Endothelial cell (in vitro differentiated cells): ENCODE measurements around the gene RPL31. TPM values are rescaled to one million over a fixed set of nuclear protein-coding genes. Genes with fewer than 3 reads are reported as not detected.

ENCODE experiments used
- DNase-seq: peaks from one replicate; pipeline ENCODE4 v3.0.0; 2021; ENCODE audit warnings: low spot score
- H3K27ac Mint-ChIP-seq: one replicate; pipeline ENCODE4 v1.8.0; 2021; ENCODE audit warnings: mixed read lengths, inconsistent platforms; ENCODE audit not compliant: unreplicated experiment
- H3K27me3 Mint-ChIP-seq: one replicate; pipeline ENCODE4 v1.8.0; 2021; ENCODE audit warnings: mild to moderate bottlenecking, moderate library complexity, mixed read lengths, inconsistent platforms; ENCODE audit not compliant: unreplicated experiment
- H3K36me3 Mint-ChIP-seq: one replicate; pipeline ENCODE4 v1.8.0; 2021; ENCODE audit warnings: mild to moderate bottlenecking, low read depth, mixed read lengths, inconsistent platforms; ENCODE audit not compliant: unreplicated experiment
- H3K4me1 Mint-ChIP-seq: one replicate; pipeline ENCODE4 v1.8.0; 2021; ENCODE audit warnings: mild to moderate bottlenecking, mixed read lengths, inconsistent platforms; ENCODE audit not compliant: unreplicated experiment
- H3K4me3 Mint-ChIP-seq: one replicate; pipeline ENCODE4 v1.8.0; 2021; ENCODE audit warnings: mild to moderate bottlenecking, mixed read lengths, inconsistent platforms; ENCODE audit not compliant: unreplicated experiment
- H3K9me3 Mint-ChIP-seq: one replicate; pipeline ENCODE4 v1.8.0; 2021; ENCODE audit warnings: mixed read lengths, inconsistent platforms; ENCODE audit not compliant: unreplicated experiment
- total RNA-seq: library from RNA; stranded (reverse); fragmentation: NEBNext Ultra II Directional; extraction: Animal tissue kit (Norgen Biotek cat#: 25700); gene quantifications from one replicate; pipeline ENCODE4 v1.2.1, GENCODE V29; 2021; ENCODE audit not compliant: unreplicated experiment
- TF ChIP-seq, protein P1 (sequence below): fragments of 200-600 bp; sonication (generic); IDR thresholded peaks from one replicate; pipeline ENCODE4 v1.5.0; 2021; ENCODE audit warnings: antibody characterized with exemption; ENCODE audit not compliant: unreplicated experiment

RPL31 gene
- total RNA-seq, 1 donor from 2014 or later = 1,589 TPM

GRCh38 chr2:101030866-101031554, 28.9 kb downstream of the RPL31 start:
- H3K27ac Mint-ChIP-seq = no peak overlapping the region
- TF ChIP-seq, protein P1, sequence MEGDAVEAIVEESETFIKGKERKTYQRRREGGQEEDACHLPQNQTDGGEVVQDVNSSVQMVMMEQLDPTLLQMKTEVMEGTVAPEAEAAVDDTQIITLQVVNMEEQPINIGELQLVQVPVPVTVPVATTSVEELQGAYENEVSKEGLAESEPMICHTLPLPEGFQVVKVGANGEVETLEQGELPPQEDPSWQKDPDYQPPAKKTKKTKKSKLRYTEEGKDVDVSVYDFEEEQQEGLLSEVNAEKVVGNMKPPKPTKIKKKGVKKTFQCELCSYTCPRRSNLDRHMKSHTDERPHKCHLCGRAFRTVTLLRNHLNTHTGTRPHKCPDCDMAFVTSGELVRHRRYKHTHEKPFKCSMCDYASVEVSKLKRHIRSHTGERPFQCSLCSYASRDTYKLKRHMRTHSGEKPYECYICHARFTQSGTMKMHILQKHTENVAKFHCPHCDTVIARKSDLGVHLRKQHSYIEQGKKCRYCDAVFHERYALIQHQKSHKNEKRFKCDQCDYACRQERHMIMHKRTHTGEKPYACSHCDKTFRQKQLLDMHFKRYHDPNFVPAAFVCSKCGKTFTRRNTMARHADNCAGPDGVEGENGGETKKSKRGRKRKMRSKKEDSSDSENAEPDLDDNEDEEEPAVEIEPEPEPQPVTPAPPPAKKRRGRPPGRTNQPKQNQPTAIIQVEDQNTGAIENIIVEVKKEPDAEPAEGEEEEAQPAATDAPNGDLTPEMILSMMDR = no peak
- H3K4me1 Mint-ChIP-seq = peaks cover 4% of the 10 kb centered on the region
- H3K27me3 Mint-ChIP-seq = peaks cover 4% of the 10 kb centered on the region
- DNase-seq = no peak
- peaks cover 51% of the 10 kb centered on the region for H3K36me3 Mint-ChIP-seq
- no peaks in the 10 kb centered on the region for H3K9me3 Mint-ChIP-seq
- H3K4me3 Mint-ChIP-seq = no peak overlapping the region

GRCh38 chr2:101032084-101032776, 30.1 kb downstream of the RPL31 start:
- H3K36me3 Mint-ChIP-seq = peaks cover 46% of the 10 kb centered on the region
- H3K4me1 Mint-ChIP-seq = no peaks in the 10 kb centered on the region
- no peak overlapping the region for H3K27ac Mint-ChIP-seq
- no peaks in the 10 kb centered on the region for H3K9me3 Mint-ChIP-seq
- no peak for DNase-seq
- TF ChIP-seq, protein P1 = no peak
- peak overlapping the region; percentile 8 for H3K4me3 Mint-ChIP-seq
- H3K27me3 Mint-ChIP-seq = peaks cover 6% of the 10 kb centered on the region

DNA sequence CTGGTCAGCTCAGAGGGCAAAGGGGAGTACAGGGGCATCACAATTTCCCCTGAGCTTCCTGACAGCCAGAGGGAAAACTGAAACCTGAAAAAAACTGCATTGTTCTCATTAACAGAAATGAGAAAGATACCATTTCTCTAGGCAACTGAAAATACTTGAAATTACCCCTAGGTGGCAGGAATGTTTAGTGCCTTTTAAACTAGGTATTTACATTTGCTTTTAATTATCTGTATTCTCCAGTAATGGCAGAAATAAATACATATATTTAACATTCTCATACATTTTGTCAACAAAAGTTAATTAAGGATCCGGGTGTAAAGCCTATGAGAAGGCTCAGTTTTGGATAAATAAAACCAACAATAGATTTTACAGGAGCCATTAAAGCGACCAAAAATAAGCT, 34.5 kb downstream of the RPL31 start:
- Mint-ChIP-seq H3K36me3 (peaks cover 31% of the 10 kb centered on the region), H3K9me3 (no peaks in the 10 kb centered on the region), H3K27me3 (peaks cover 4% of the 10 kb centered on the region), H3K4me3 (no peak overlapping the region), H3K4me1 (peaks cover 6% of the 10 kb centered on the region), H3K27ac (no peak overlapping the region)
- TF ChIP-seq, protein P1 = peak; percentile 62
- DNase-seq = no peak

- peaks cover 4% of the 10 kb centered on the region for H3K27me3 Mint-ChIP-seq
- H3K27ac Mint-ChIP-seq = peak overlapping the region; percentile 4
- DNase-seq = no peak
- H3K4me1 Mint-ChIP-seq = peaks cover 6% of the 10 kb centered on the region
- no peak overlapping the region for H3K4me3 Mint-ChIP-seq
- peaks cover 24% of the 10 kb centered on the region for H3K36me3 Mint-ChIP-seq
- H3K9me3 Mint-ChIP-seq = no peaks in the 10 kb centered on the region
- TF ChIP-seq, protein P1 = no peak
Measured at GRCh38 chr2:101037161-101037755, 35.2 kb downstream of the RPL31 start.
